Stimulated activated CD4-positive, alpha-beta T cell treated with anti-CD3 and anti-CD28 coated beads, Interleukin-12 subunit alpha, Interleukin-12 subunit beta, amount 100 ng/mL, for 4 hours (primary cell): ENCODE measurements around the gene LRRN3.
"Not testable (repeated sequence)": the region's sequence is repeated elsewhere in the genome, so short reads cannot be mapped to it uniquely, and the experiment has no call there.

ENCODE experiments used
- DNase-seq: peaks from one replicate; pipeline ENCODE4 v3.0.0-alpha.2; 2020

Gene LRRN3

DNA sequence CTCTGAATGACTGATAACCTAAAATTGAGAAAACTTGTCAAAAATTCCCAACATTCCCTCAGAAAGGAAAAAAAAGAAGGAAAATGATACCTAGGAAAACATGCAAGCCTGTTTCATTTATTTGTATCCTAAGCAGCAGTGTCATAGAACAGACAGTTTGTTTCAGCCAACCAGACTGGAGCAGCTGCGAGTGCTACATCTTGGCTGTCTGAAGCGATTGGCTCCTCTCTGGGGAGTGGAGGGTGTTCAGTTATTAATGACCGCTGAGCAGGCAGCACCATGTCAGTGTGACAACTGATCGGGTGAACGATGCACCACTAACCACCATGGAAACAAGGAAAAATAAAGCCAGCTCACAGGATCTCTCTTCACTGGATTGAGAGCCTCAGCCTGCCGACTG lies at the start of gene LRRN3:
Gene LRRN3, plus strand, starts transcription at position 282 of the 400 bp plus-strand sequence. CDS start 31,646 bp downstream, outside the sequence.
- peak; percentile 28 for DNase-seq

DNA sequence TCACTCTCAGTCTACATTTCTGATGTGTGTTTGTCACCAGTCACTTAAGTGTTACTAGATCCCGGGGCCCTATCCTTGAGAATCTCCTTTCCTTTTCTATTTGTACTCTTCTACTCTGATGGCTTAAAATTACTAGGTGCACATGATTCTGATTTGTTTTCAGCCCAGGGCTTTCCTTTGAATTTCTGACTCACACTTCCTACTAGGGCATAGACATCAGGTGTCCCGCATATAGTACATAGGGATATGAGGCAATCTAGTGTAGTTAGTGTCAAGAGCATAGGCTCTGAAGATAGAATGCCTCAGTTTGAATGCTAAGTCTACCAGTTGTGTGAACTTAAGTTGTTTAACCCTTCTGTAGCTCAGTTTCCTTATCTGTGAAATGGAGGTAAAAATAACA lies 49.4 kb upstream of the LRRN3 start:
- no peak for DNase-seq

- no peak for DNase-seq
Measured at GRCh38 chr7:111042842-111043241, 48.1 kb upstream of the LRRN3 start.

DNA sequence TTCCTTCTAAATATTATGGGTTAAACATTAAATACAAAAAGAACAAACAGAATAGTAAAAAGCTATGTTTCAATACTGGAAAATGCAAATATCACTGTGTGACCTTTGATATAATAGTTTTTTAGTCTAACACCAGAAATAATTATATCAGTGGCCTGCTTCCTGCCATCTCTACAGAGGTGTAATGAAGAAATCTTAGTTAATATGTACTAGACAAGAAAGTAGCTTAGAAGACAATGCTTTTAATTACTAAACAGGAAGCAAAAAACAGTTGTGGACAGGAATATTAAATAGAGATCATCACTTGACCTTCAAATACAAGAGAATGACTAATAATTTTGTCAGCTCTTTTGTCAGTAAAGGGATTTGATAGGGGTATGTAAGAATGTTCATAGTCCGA lies 47.4 kb upstream of the LRRN3 start:
- no peak for DNase-seq

DNA sequence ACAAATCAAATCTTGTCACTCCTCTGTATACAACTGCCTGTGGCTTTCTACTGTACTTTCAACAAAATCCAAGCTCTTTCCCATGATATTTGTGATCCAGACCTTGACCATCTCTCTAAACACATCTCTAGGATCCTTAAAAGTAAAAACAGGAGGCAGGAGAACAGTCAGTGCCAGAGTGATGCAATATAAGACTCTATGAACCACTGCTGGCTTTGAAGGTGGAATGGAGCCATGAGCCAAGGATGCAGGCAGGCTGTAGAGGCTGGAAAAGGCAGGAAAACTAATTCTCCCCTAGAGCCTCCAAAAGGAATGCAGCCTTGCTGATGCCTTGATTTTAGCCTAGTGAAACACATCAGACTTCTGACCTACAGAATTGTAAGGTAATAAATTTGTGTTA lies 45.5 kb upstream of the LRRN3 start:
- DNase-seq: no peak

GRCh38 chr7:111047595-111047994 lies 43.3 kb upstream of the LRRN3 start:
- DNase-seq: no peak

DNA sequence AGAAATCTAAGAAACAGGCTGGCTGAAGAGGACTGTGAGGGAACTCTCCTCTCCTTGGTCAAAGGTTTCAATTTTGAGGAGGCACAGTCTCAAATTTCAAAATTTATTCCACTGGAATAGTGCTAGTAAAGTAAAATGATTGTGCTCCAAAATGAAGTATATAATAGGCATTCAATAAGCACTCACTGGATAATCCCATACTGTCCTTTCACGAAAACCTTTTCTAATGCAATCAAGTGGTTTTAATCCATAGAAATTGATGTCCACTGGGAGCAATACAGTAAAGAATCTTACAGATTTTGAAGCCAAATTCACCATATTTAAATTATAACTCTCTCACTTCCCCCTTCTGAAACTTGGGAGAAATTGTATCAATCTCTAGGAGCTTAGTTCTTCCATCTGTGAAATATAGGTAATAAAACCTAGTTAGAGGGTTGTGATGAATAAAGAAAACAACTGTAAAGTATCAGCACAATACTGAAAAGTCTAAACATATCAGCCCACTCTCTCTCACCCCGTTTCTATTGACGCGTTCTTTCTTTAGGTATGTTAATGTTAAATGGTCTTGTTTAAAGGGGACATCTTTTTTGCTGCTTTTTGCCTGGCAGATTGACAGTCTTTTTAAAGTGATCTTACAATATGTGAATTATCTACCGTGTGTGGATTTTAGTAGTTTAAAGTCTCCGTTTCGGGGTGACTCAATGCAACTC lies 40.8 kb upstream of the LRRN3 start:
- no peak for DNase-seq

DNA sequence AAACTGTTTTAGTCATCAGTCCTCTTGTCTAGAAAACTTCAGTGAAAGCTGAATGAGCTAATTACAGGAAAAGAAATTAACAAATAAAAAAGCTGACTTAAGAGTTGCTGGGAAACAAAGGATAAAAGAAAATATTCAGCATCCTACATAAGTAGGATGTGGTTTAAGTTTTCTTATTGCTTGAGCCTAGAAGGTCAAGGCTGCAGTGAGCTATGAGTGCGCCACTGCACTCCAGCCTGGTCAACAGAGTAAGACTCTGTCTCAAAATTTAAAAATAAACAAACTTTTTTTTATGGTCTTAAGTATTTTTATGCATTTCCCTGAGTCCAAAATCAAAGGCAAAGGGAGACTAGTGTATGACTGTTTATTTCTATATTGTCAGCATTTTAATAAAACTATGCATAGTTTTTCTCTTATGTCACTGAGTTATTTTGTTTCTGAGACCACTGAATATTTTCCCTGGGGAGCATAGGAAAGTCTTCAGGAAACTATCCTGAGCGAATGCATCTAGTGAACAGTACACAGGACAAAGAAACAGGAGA lies 40.0 kb upstream of the LRRN3 start:
- no peak for DNase-seq

DNA sequence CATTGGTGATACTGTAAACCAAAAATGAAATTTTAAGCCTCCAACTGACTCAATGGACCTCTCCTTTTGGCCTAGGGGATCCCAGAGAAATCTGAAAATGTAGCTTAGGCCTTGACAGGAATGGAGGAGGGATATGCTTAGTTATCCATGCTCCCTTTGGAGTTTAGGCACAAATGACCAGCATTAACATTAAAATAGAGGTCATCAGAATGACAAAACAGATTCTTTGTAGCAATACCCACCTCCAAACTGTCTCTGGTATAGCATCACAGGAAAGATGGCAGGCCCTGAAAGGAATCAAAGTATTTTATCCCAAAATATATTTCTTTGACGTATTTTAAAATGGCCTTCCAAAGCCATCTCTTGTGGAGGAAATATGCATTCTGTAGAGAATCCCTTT lies 39.1 kb upstream of the LRRN3 start:
- no peak for DNase-seq

DNA sequence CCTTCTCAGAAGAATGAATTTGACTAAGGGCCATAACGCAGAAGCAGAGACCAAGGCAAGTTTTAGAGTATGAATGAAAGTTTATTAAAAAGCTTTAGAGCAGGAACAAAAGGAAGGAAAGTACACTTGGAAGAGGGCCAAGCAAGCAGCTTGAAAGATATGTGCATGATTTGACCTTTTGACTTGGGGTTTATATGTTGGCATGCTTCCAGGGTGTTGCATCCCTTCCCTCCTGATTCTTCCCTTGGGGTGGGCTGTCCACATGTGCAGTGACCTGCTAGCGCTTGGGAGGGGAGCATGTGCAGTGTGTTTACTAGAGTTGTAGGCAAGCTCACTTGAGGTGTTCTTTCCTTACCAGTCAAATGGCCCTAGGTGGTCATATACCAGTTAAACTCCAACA lies 37.9 kb upstream of the LRRN3 start:
- DNase-seq: no peak

GRCh38 chr7:111056371-111056770 lies 34.6 kb upstream of the LRRN3 start:
- DNase-seq: no peak

DNA sequence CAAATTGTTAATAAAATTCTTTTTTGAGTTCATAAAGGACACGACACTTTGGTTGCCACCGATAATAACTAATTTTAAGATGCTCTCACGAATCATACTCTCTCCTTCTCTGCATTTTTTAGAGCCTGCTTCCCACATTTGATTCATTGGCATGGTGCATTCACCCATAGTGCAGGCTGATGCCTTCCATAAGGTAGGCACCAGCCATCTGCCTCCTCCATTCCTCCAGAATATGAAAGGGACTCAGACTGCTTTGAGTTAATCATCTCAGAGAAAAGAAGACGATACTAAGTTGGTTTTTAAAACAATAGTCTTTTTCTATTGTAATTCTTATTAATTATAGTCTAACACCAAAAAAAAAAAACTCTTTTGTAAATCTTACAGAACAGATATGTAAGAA lies 33.9 kb upstream of the LRRN3 start:
- no peak for DNase-seq

- no peak for DNase-seq
Measured at GRCh38 chr7:111059833-111060232, 31.1 kb upstream of the LRRN3 start.

GRCh38 chr7:111063166-111063565 lies 27.8 kb upstream of the LRRN3 start:
- DNase-seq: no peak

- DNase-seq: no peak
Measured at GRCh38 chr7:111067251-111067650, 23.7 kb upstream of the LRRN3 start.

- no peak for DNase-seq
Measured at GRCh38 chr7:111067682-111068081, 23.2 kb upstream of the LRRN3 start.

DNA sequence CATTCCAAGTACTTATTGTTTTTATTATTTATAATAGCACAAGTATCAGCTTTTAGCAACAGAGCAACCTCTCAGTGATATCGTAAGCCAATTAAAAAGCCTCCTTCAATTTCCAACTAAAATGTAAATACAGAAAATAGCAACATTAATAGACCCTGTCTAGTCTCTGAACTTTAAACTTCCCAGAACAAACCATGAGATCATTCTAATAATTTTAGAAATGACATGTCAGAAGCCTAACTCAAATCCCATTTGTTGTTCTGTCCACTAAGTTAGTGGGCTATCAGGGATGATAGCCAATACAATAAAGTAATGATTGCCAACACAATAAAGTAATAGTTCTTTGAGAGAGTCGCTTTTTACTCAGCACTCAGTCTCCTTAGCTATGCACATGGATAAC lies 22.3 kb upstream of the LRRN3 start:
- no peak for DNase-seq

- no peak for DNase-seq
Measured at GRCh38 chr7:111071556-111071955, 19.4 kb upstream of the LRRN3 start.

GRCh38 chr7:111072658-111073057 lies 18.3 kb upstream of the LRRN3 start:
- DNase-seq: not testable (repeated sequence)

DNA sequence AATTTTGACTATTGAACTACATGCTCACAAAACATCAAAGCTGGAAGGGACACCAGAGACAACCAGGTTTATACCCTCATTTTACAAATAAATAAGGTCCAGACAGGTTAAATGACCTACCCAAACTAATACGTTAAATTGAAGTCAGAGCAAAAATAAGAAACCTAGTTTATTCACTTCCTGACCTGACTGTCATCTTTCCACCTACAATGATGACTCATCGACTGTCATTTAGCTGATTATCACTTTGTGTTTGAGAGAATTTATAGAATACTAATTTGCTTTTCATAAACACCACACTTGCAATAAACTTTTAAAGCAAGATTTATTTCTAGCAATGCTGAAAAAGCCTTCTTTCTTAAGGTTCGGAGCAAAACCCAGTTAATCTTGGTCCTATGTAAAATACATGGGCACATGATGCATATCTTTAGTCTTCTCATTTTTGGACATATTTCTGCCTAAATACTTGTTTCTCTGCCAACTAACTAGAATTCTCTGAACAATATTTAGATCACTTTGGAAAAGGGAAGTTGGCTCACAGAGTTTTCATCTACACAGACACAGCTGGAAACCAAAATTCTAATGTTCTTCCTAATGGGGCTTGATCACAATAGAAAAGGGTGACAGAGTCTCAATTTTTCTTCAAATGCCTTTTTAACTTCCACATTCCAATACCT lies 16.7 kb upstream of the LRRN3 start:
- DNase-seq: no peak

- DNase-seq: no peak
Measured at GRCh38 chr7:111074748-111075146, 16.2 kb upstream of the LRRN3 start.

GRCh38 chr7:111075498-111075897 lies 15.4 kb upstream of the LRRN3 start:
- DNase-seq: no peak

- no peak for DNase-seq
Measured at GRCh38 chr7:111076205-111076604, 14.7 kb upstream of the LRRN3 start.

- DNase-seq: no peak
Measured at GRCh38 chr7:111077001-111077400, 13.9 kb upstream of the LRRN3 start.
